GM20431 (cell line): ENCODE measurements around the gene C11orf42.

Experiments
- in situ Hi-C: fragments of 300-500 bp; cut with MseI, MboI; formaldehyde crosslinking; loops from one replicate; pipeline ENCODE4 v1.15.0; 2020; ENCODE audit warnings: low sequenced_read_pairs; ENCODE audit not compliant: unreplicated experiment

The C11orf42 gene

GRCh38 chr11:6217722-6218121 lies 12.4 kb downstream of the C11orf42 start:
- in situ Hi-C loops, result no loop called here

- in situ Hi-C loops, result no loop called here
Observed at GRCh38 chr11:6219359-6219758, 14.0 kb downstream of the C11orf42 start.

DNA sequence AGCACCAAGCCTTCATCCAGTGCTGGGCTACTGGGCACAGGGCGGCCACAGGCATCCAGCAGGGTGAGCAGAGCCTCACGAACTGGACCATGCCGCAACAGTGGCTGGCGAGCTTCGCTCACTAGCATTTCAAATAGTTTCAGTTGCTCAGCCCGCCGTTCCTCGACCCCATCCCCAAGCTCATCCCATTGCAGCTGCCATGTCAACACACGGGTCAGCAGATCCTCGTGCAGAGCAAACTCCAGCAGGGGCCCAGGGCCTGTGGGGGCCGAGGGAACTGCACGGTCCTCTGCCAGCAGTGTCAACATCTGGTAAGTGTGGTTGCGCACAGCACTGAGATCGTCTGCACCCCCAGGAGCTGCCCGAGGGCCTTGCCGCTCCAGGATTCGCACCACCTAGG lies 18.5 kb downstream of the C11orf42 start:
- in situ Hi-C loops, result no loop called here

DNA sequence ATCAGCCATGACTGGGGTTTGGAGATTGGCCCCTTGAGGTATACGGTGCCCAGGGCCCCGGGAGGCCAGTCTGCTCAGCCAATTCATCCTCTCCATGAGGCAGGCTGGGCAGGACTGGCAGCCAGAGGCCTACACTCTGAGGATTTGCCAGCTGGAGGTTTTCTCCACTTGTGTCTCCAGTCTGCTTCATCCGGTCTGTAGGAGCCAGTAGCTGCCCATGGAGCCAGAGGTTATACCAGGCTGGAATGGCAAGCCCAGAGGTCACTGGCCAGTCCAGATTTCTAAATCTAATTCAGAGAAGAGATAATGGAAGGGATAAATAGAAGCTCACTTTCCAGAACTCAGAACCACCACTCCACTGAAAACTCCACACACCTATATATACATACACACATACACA lies 19.1 kb downstream of the C11orf42 start:
- in situ Hi-C loops, result no loop called here

GRCh38 chr11:6225024-6225423 lies 19.7 kb downstream of the C11orf42 start:
- in situ Hi-C loops, result no loop called here

- in situ Hi-C loops, result no loop called here
Observed at GRCh38 chr11:6225896-6226295, 20.5 kb downstream of the C11orf42 start.

DNA sequence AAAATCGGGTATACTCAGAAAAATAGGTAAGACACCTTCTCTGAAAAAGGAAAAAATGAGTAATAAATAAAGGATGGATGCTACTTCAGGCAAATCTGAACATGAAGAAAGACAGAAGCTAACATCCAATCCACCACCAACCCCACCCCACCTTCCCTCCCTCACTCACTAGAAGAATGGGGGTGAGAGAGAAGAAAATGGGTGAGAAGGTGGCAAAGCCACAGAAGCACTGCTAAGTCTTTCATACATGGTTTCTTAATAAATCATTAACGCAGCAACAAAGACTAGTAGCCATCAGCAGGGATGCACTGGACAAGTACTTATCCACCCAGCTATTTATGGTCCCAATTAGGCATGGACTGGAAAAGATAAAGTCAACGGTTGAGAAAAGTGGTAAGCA lies 23.2 kb downstream of the C11orf42 start:
- in situ Hi-C loops, result no loop called here

GRCh38 chr11:6229911-6230310 lies 24.6 kb downstream of the C11orf42 start:
- in situ Hi-C loops, result no loop called here

DNA sequence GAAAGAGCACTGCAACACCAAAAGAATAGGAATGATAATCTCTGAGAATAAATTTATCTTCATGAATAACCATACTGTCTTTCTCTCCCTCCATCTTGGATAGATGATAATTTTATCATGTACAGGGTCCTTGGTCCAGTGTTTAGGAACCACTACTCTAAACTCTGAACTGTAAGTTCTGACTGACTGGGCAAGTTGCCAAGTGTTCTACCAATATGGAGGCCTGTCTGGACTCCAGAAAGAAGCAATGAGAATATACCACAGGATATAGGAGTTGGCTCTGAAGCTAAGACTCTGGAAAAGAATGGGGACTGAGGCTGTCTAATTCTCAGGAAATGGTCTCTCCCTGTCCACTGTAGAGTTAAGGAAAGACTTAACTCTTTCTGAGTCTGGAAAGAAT lies 27.5 kb downstream of the C11orf42 start:
- in situ Hi-C loops, result no loop called here

- in situ Hi-C loops, result no loop called here
Observed at GRCh38 chr11:6233984-6234386, 28.6 kb downstream of the C11orf42 start.

GRCh38 chr11:6234387-6235107 lies 29.2 kb downstream of the C11orf42 start, which contains the start of gene FHIP1B:
TSS of gene FHIP1B (minus strand) at chr11:6234636. CDS start at chr11:6224516, 10,120 bp downstream.
- in situ Hi-C loops, result no loop called here

DNA sequence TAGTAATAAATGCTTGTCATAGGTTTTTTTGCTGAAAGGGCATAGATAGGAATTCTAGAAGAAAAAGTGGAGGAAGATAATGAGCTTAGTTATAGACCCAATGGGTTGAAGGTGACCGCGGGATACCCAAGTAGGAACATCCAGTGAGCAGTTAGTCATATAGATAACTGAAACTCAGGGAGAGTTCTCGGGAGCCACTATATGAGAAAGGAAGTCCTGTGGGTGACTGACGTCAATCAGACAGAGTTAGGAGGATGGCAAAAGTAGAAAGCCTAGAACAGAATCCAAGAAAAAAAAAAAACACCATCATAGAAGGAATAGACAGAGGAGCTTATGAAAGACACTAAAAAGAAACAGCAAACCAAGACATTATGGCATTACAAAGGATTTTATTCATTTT lies 31.9 kb downstream of the C11orf42 start:
- in situ Hi-C loops, result no loop called here

DNA sequence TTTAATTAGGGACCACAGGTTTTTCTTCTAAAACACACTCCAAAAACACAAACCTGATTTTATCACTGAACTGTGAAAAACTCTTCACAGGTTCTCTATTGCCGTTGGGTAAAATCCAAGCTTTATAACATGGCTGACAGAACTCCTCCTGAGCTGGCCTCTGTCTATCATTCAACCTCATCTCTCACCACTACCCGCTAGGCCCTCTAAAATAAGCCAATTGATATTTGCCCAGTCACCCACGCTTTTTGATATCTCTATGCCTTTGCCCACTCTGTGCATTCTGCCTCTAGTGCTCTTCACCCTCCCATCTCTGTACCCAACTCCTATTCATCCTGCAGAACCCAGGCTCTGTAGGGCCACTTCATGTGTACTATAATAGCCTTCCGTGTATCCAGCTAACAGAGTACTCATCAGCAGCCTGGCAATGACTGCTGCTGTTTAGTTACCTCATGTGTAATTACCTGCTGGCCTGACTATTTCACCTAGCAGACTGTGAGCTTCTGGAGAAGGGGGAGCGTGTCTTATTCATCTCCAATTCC lies 32.5 kb downstream of the C11orf42 start:
- in situ Hi-C loops, result no loop called here

GRCh38 chr11:6238902-6239301 lies 33.5 kb downstream of the C11orf42 start, which contains the start of gene CNGA4:
TSS of gene CNGA4 (plus strand) at chr11:6239089. CDS start at chr11:6239207, 118 bp downstream.
- in situ Hi-C loops, result no loop called here

GRCh38 chr11:6240139-6240538 lies 34.8 kb downstream of the C11orf42 start:
- in situ Hi-C loops, result loop anchor here (10.0 kb wide), 1 partner anchor 65 kb away; no protein-coding TSS in a partner anchor

DNA sequence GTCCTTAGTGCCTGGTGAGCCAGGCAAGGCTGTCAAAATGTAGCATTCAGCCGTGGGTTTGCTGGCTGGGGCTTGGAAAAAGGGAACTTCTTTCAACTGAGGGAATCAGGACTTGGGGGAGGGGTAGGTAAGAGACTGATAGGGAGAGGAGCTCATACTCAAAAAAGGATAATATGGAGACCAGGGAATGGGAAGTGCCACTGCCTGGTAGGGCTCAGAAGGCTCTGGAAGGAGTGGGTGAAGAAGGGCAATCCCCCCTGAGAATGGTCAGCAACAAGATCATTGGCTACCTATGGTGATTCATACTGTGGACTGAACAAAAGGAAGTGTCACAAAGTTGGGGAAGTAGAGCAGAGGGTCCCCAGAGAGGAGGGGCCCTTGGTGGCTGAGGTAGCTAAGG lies 35.4 kb downstream of the C11orf42 start:
- in situ Hi-C loops, result loop anchor here (10.0 kb wide), 1 partner anchor 64 kb away; no protein-coding TSS in a partner anchor

GRCh38 chr11:6241316-6241715 lies 36.0 kb downstream of the C11orf42 start:
- in situ Hi-C loops, result loop anchor here (10.0 kb wide), 1 partner anchor 63 kb away; no protein-coding TSS in a partner anchor

GRCh38 chr11:6245536-6245935 lies 40.2 kb downstream of the C11orf42 start:
- in situ Hi-C loops, result loop anchor here (10.0 kb wide), 1 partner anchor 59 kb away; no protein-coding TSS in a partner anchor

DNA sequence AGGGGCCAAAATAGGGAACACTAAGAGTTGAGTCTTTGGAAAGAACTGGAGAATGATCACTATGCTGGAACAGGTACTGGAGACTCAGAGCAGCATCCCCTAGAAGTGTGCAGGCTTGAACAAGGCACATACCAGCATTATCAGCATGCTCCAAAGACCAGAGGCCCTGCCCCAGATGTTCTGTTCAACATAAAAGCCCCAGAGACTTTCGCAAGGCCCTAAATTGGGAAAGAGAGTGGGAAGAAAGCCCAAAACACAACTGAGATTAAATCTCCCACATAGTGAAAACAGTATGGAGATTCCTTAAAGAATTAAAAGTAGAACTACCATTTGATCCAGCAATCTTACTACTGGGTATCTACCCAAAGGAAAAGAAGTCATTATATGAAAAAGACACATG lies 42.9 kb downstream of the C11orf42 start:
- in situ Hi-C loops, result loop anchor here (10.0 kb wide), 1 partner anchor 57 kb away; no protein-coding TSS in a partner anchor

DNA sequence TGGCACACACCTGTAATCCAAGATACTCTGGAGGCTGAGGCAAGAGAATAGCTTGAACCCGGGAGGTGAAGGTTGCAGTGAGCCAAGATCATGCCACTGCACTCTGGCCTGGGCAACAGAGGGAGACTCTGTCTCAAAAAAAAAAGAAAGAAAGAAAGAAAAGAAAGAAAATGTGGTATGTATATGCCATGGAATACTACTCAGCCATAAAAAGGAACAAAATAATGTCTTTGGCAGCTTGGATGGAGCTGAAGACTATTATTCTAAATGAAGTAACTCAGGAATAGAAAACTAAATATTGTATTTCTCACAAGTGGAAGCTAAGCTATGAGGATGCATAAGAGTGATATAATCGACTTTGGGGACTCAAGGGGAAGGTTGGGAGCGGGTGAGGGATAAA lies 43.5 kb downstream of the C11orf42 start:
- in situ Hi-C loops, result loop anchor here (10.0 kb wide), 1 partner anchor 56 kb away; no protein-coding TSS in a partner anchor
